CD1c-positive myeloid dendritic cell (primary cell): Measurements from ENCODE around the gene DUT.
A peak's percentile ranks its signal among the peaks of the same experiment; 100 is the strongest.

ENCODE experiments used
- DNase-seq: peaks from one replicate; pipeline ENCODE4 v3.0.0-alpha.2; 2016; ENCODE audit errors: extremely low spot score

DUT gene

GRCh38 chr15:48330105-48330785, 984 bp upstream of the DUT start:
- DNase-seq, result no peak

- DNase-seq, result peak; percentile 67
These were observed 790 bp downstream of the DUT start for GRCh38 chr15:48331796-48332641.

- no peak for DNase-seq
These were observed 1.4 kb downstream of the DUT start for GRCh38 chr15:48332642-48333034.

GRCh38 chr15:48333540-48333939, 2.3 kb downstream of the DUT start:
- DNase-seq, result no peak

GRCh38 chr15:48334260-48334659, 3.0 kb downstream of the DUT start:
- no peak for DNase-seq

- DNase-seq, result no peak
These were observed 5.7 kb downstream of the DUT start for GRCh38 chr15:48336940-48337339.

- no peak for DNase-seq
These were observed 6.4 kb downstream of the DUT start for GRCh38 chr15:48337607-48338006.

GRCh38 chr15:48340111-48340510, 8.9 kb downstream of the DUT start:
- DNase-seq, result no peak

- DNase-seq, result no peak
These were observed 12.6 kb downstream of the DUT start for GRCh38 chr15:48343865-48344264.

GRCh38 chr15:48345516-48345915, 14.3 kb downstream of the DUT start:
- DNase-seq, result no peak

- peak; percentile 59 for DNase-seq
These were observed 21.3 kb downstream of the DUT start for GRCh38 chr15:48352474-48353072.

- DNase-seq, result no peak
These were observed 23.6 kb downstream of the DUT start for GRCh38 chr15:48354694-48355303.

GRCh38 chr15:48355377-48355776, 24.1 kb downstream of the DUT start:
- DNase-seq, result no peak

GRCh38 chr15:48358229-48359152, 27.3 kb downstream of the DUT start:
- peak; percentile 12 for DNase-seq

- no peak for DNase-seq
These were observed 29.6 kb downstream of the DUT start for GRCh38 chr15:48360841-48361240.

GRCh38 chr15:48361685-48362084, 30.5 kb downstream of the DUT start:
- DNase-seq, result no peak

GRCh38 chr15:48363474-48363873, 32.2 kb downstream of the DUT start:
- DNase-seq, result no peak

GRCh38 chr15:48365575-48365974, 34.3 kb downstream of the DUT start:
- no peak for DNase-seq

GRCh38 chr15:48366584-48367312, 35.5 kb downstream of the DUT start:
- DNase-seq, result no peak

- no peak for DNase-seq
These were observed 36.3 kb downstream of the DUT start for GRCh38 chr15:48367483-48367882.

GRCh38 chr15:48370460-48370859, 39.2 kb downstream of the DUT start:
- no peak for DNase-seq
